Loucy (cell line): ENCODE measurements around the gene DCLK3.

Experiments used
- H2AFZ ChIP-seq: fragments of 200-600 bp; sonication (generic); 2 replicates; pipeline ENCODE4 v1.6.0; 2016; ENCODE audit warnings: antibody characterized with exemption, mild to moderate bottlenecking, low read length, moderate library complexity
- H3F3A ChIP-seq: fragments of 200-600 bp; 2 replicates; pipeline ENCODE4 v1.6.0; 2016; ENCODE audit warnings: antibody characterized with exemption, low read depth, mild to moderate bottlenecking
- H3K27me3 ChIP-seq: fragments of 200-600 bp; sonication (generic); 2 replicates; pipeline ENCODE4 v1.6.1; 2014; ENCODE audit warnings: low read length, mild to moderate bottlenecking; ENCODE audit not compliant: insufficient read depth, poor library complexity, severe bottlenecking
- H3K36me3 ChIP-seq: fragments of 200-600 bp; sonication (generic); 2 replicates; pipeline ENCODE4 v1.6.1; 2016; ENCODE audit warnings: low read length; ENCODE audit not compliant: insufficient read depth
- H3K4me1 ChIP-seq: fragments of 200-600 bp; sonication (generic); 2 replicates; pipeline ENCODE4 v1.5.1; 2014; ENCODE audit warnings: low read length, mild to moderate bottlenecking; ENCODE audit not compliant: insufficient read depth, poor library complexity, severe bottlenecking
- H3K4me2 ChIP-seq: fragments of 200-600 bp; sonication (generic); 2 replicates; pipeline ENCODE4 v1.6.0; 2014; ENCODE audit warnings: antibody characterized with exemption, low read length, low read depth, mild to moderate bottlenecking; ENCODE audit not compliant: poor library complexity, severe bottlenecking
- H3K4me3 ChIP-seq: fragments of 200-600 bp; sonication (generic); 2 replicates; pipeline ENCODE4 v1.5.1; 2014; ENCODE audit warnings: low read length, mild to moderate bottlenecking, mixed read lengths; ENCODE audit not compliant: poor library complexity, severe bottlenecking
- H3K79me2 ChIP-seq: fragments of 200-600 bp; sonication (generic); 2 replicates; pipeline ENCODE4 v1.6.1; 2014; ENCODE audit warnings: low read length; ENCODE audit not compliant: insufficient read depth
- H3K9ac ChIP-seq: fragments of 200-600 bp; sonication (generic); 2 replicates; pipeline ENCODE4 v1.6.0; 2014; ENCODE audit warnings: mild to moderate bottlenecking, low read depth, low read length, moderate library complexity; ENCODE audit not compliant: poor library complexity, severe bottlenecking
- H3K9me2 ChIP-seq: fragments of 200-600 bp; sonication (generic); replicated peaks from 2 replicates; pipeline ENCODE4 v1.6.1; 2016; ENCODE audit warnings: low read depth, low read length, mixed read lengths
- H3K9me3 ChIP-seq: fragments of 200-600 bp; sonication (generic); 2 replicates; pipeline ENCODE4 v1.6.1; 2014; ENCODE audit warnings: mild to moderate bottlenecking, antibody characterized with exemption, low read length, low read depth; ENCODE audit not compliant: insufficient read depth
- H4K20me1 ChIP-seq: fragments of 200-600 bp; sonication (generic); 2 replicates; pipeline ENCODE4 v1.6.0; 2014; ENCODE audit warnings: antibody characterized with exemption, low read length, mild to moderate bottlenecking; ENCODE audit not compliant: insufficient read depth, poor library complexity, severe bottlenecking
- EZH2phosphoT487 ChIP-seq: fragments of 200-600 bp; IDR thresholded peaks from 2 replicates; pipeline ENCODE4 v1.6.1; 2018; ENCODE audit warnings: antibody characterized with exemption, mild to moderate bottlenecking, moderate library complexity, borderline replicate concordance
- TF ChIP-seq, protein P1 (sequence below): fragments of 200-600 bp; sonication (generic); conservative IDR thresholded peaks from 2 replicates; pipeline ENCODE4 v1.5.1; 2014; ENCODE audit warnings: mild to moderate bottlenecking, antibody characterized with exemption, low read length

The DCLK3 gene

DNA sequence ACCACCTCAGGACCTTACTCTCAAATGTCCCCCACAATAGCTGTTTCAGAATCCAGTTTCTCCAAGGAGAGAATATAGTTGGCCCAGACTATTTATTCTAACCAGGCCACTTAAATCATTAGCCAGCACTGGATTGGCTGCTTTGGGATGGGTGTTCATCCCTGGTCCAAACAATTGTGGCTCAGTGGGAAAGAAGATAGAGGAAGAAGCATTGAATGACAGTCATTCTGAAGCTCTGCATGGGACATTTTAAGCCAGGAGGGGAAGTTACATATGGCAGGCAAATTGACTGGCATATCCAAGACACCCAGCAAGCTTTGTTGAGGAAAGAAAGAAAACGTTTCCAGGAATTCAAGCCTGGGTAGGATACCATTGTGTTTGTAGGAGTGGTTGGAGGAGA, 5.6 kb upstream of the DCLK3 start:
- Histone ChIP-seq H3K9me3 (no peaks in the 10 kb centered on the region), H3K4me2 (no peak overlapping the region), H3K27me3 (no peaks in the 10 kb centered on the region), H3K79me2 (no peaks in the 10 kb centered on the region), H3K4me1 (no peaks in the 10 kb centered on the region), H3K36me3 (no peaks in the 10 kb centered on the region), H3F3A (no peaks in the 10 kb centered on the region), H3K9ac (no peak overlapping the region), H2AFZ (no peak overlapping the region), H3K9me2 (no peaks in the 10 kb centered on the region), H3K4me3 (no peak overlapping the region), H4K20me1 (no peaks in the 10 kb centered on the region)
- no peak for TF ChIP-seq EZH2phosphoT487
- TF ChIP-seq, protein P1, sequence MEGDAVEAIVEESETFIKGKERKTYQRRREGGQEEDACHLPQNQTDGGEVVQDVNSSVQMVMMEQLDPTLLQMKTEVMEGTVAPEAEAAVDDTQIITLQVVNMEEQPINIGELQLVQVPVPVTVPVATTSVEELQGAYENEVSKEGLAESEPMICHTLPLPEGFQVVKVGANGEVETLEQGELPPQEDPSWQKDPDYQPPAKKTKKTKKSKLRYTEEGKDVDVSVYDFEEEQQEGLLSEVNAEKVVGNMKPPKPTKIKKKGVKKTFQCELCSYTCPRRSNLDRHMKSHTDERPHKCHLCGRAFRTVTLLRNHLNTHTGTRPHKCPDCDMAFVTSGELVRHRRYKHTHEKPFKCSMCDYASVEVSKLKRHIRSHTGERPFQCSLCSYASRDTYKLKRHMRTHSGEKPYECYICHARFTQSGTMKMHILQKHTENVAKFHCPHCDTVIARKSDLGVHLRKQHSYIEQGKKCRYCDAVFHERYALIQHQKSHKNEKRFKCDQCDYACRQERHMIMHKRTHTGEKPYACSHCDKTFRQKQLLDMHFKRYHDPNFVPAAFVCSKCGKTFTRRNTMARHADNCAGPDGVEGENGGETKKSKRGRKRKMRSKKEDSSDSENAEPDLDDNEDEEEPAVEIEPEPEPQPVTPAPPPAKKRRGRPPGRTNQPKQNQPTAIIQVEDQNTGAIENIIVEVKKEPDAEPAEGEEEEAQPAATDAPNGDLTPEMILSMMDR: no peak

GRCh38 chr3:36765104-36765503, 751 bp upstream of the DCLK3 start:
- no peak for TF ChIP-seq EZH2phosphoT487
- TF ChIP-seq, protein P1: no peak
- Histone ChIP-seq H3K36me3 (no peaks in the 10 kb centered on the region), H3K4me2 (no peak overlapping the region), H3K9me3 (no peaks in the 10 kb centered on the region), H3K4me3 (no peak overlapping the region), H4K20me1 (no peaks in the 10 kb centered on the region), H3K79me2 (no peaks in the 10 kb centered on the region), H3K27me3 (peaks cover 5% of the 10 kb centered on the region), H3K4me1 (no peaks in the 10 kb centered on the region), H3K9me2 (no peaks in the 10 kb centered on the region), H3K9ac (no peak overlapping the region), H2AFZ (no peak overlapping the region), H3F3A (no peaks in the 10 kb centered on the region)

- Histone ChIP-seq H4K20me1 (no peaks in the 10 kb centered on the region), H3K4me3 (no peak overlapping the region), H2AFZ (no peak overlapping the region), H3K4me2 (no peak overlapping the region), H3K9ac (no peak overlapping the region), H3K36me3 (no peaks in the 10 kb centered on the region), H3K27me3 (peaks cover 5% of the 10 kb centered on the region), H3K79me2 (no peaks in the 10 kb centered on the region), H3K9me2 (no peaks in the 10 kb centered on the region), H3F3A (no peaks in the 10 kb centered on the region), H3K9me3 (no peaks in the 10 kb centered on the region), H3K4me1 (no peaks in the 10 kb centered on the region)
- TF ChIP-seq, protein P1: no peak
Measured at GRCh38 chr3:36764704-36765038, 318 bp upstream of the DCLK3 start.
